Activated T-cell treated with anti-CD3 and anti-CD28 coated beads, Interleukin-2, amount 50 U/mL, for 48 hours (primary cell): ENCODE data around the gene POGLUT2.

Experiments used
- DNase-seq, 2 experiments: peaks; one replicate each; pipeline ENCODE4 v3.0.0-alpha.2; 2020

Gene POGLUT2

GRCh38 chr13:102763741-102764140 is 35.0 kb downstream of the POGLUT2 start:
- DNase-seq = no peak

DNA sequence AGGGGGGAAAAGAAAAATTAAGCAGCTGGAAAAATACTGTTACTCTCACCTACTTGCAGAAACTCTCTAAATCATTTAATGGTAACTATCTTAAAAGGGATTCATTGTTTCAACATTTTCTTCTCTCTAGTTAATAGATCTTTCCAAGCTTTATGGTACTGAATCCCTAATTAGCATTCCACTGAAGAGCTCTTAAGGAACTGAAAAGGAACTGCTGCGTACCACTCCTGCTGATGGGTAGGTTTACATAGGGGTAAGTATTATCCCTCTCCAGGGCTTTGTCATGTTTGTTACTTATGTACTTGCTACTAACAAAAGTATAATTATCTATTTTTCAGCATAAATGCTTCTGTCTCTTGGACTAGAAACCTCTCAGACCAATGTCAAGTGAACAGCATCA is 37.7 kb downstream of the POGLUT2 start:
- no peak for DNase-seq

- no peak for DNase-seq
These were observed 39.9 kb downstream of the POGLUT2 start for GRCh38 chr13:102758842-102759241.

- no peak for DNase-seq
These were observed 41.8 kb downstream of the POGLUT2 start for GRCh38 chr13:102757006-102757405.

DNA sequence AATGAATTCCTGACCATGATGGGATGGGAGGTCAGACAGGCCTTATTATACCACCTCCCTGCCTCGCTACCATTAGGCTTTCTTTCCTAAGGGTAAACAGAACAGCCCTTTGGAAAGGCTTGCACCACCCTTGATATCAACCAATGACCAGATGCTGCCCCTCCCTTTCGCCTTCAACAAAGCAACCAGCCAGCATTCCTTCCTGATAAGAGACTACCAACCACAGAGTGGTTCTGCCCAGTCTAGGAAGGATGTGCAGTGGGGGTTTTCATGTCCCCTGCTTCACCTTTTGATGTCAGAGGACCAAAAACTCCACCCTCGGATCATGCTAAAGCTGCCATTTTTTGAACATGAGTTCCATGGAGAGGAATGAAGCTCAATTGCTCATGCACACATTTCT is 46.9 kb downstream of the POGLUT2 start:
- no peak for DNase-seq

- DNase-seq = no peak
These were observed 56.3 kb downstream of the POGLUT2 start for GRCh38 chr13:102742506-102742905.

- DNase-seq = no peak
These were observed 56.7 kb downstream of the POGLUT2 start for GRCh38 chr13:102742101-102742500.
